GM19193 (cell line): ENCODE results near the gene ROPN1.

Experiments
- POLR2A ChIP-seq: IDR thresholded peaks from 4 replicates; pipeline ENCODE4 v1.6.1; 2011; ENCODE audit not compliant: insufficient read depth, insufficient read length; ENCODE audit errors: extremely low read depth

The ROPN1 gene

DNA sequence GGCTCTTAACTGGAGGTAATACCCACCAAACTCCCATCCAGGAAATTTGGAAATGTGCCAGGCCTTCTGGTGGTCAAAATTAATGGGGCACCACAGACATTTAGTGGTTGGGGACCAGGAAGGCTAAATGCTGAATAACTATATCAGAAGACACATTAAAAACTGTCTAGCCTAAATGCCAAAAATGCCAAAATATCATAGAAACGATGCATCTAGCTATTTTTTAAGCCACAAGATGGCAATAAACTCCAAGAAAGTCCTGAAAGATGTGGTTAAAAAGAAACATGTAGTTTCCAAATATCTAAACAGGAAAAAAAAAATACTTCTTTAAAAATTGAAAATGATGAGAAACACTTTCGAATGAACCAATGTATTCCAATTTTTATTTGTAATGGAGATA, 50.8 kb downstream of the ROPN1 start:
- TF ChIP-seq POLR2A, result no peak

- TF ChIP-seq POLR2A, result no peak
Observed at GRCh38 chr3:123939706-123940105, 52.2 kb downstream of the ROPN1 start.

GRCh38 chr3:123936400-123936799, 55.5 kb downstream of the ROPN1 start:
- TF ChIP-seq POLR2A, result no peak

- TF ChIP-seq POLR2A, result no peak
Observed at GRCh38 chr3:123935830-123936229, 56.1 kb downstream of the ROPN1 start.

GRCh38 chr3:123934250-123934649, 57.7 kb downstream of the ROPN1 start:
- TF ChIP-seq POLR2A, result no peak

GRCh38 chr3:123930445-123930844, 61.5 kb downstream of the ROPN1 start:
- no peak for TF ChIP-seq POLR2A

GRCh38 chr3:123929325-123929724, 62.6 kb downstream of the ROPN1 start:
- TF ChIP-seq POLR2A, result no peak

DNA sequence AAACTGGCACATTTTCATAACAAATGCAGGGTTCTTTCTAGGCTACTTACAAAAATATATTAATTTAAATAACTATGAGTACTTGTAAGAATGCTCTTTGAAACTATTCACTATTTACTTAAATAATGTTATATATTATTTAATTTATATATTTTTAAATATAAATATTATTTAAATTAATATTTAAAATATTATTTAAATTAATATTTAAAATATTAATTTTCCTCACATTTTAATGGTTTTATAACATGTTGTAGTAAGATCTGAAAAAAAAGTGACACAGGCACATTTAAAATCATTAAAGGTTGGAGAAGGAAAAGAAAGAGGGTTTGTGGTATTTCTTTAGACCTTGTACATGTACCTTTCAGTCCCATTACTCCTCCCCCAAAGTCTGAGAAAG, 65.5 kb downstream of the ROPN1 start:
- TF ChIP-seq POLR2A, result no peak

- TF ChIP-seq POLR2A, result no peak
Observed at GRCh38 chr3:123920868-123921267, 71.1 kb downstream of the ROPN1 start.

DNA sequence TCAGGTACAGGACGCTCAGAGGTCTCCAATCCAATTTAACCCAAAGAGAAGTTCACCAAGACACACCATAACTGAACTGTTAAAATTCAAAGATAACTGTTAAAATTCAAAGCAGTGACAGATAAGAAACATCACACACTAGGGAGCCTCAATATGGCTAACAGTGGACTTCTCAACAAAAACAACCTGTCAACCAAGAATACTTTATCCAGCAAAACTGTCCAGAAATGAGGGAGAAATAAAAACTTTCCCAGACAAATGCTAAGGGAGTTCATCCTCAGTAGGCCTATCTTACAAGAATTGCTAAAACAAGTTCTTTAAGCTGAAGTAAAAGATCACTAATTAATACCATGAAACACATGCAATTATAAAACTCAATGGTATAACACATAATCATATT, 71.5 kb downstream of the ROPN1 start:
- TF ChIP-seq POLR2A, result no peak

DNA sequence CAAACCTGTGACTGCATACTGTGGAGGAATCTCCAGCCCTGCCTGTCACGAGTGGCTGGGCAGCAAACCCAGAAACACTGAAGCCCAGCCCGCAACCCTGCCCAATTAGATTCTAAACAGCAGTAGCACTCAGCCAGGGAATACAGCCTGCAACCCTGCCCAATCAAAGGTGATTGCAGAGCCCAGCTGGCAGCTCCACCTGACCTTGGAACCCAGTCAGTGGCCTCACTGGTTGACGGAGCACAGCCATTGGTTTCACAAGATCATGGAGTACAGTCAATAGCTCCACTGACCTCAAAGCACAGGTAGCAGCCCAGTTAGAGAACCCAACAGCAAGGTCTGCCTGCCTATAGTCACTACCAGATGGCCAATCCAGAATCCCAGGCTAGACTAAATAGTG, 72.6 kb downstream of the ROPN1 start:
- no peak for TF ChIP-seq POLR2A
